EL (cell line): ENCODE results near the gene CCL13.

ENCODE experiments used
- DNase-seq: peaks from one replicate; pipeline ENCODE4 v3.0.0-alpha.2; 2016

CCL13 gene

DNA sequence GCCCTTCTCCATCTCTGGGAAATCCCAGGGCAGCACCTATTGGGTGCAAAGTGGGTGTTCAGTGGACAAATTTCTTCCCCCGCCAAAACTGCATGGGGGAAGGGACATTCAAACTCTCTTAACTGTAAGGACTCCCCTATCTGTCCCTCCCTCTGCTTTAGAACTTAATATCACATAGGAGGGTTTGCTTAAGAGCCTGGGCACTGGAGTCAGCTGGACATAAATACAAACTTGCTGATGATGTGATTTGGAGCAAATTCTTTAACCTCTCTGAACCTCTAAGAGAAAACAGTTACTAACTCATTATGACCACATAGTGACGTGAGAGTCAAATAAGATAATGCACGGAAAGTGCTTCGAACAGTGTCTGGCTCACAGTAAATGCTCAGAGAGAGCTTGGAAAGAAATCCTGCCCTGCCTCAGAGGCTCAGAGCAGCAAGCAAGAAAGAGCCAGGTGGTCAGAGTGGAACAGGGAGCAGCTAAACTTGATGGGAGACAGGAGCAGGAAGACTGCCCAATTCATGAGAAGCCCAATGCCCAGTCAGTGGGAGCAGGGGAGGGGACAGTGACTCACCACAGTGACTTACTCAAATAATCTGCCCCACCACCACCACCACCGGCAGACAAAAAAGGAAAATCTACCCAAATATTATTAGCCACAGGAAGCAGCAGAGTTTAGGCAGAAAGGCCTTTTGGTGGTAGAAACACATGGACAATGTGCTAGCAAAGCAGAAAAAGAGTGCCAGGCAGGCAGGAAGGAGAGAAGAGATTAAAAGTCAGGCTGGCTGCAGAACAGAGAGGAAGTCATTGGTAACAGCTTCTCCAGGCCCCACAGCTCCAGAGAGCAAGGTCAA is 30.6 kb downstream of the CCL13 start:
- DNase-seq = peak; percentile 45

DNA sequence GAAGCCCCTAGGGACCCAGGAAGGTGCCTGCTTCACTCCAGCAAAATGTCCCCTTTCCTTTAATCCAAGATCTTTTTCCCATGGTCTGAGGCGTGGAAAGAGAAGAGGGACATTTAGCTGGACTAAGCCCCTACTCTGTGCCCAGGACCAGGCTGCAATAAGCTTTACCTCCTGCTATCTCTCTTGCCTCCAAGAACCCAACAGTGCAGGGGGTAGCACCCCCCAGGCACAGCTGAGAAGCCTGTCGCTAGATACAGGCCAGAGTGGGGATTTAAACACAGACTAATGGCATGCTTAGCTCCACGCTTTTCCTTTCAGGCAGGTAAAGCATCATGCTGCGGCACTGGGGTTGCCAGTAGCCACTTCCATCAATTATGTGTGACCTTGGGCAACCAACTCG is 31.3 kb downstream of the CCL13 start:
- DNase-seq = no peak

DNA sequence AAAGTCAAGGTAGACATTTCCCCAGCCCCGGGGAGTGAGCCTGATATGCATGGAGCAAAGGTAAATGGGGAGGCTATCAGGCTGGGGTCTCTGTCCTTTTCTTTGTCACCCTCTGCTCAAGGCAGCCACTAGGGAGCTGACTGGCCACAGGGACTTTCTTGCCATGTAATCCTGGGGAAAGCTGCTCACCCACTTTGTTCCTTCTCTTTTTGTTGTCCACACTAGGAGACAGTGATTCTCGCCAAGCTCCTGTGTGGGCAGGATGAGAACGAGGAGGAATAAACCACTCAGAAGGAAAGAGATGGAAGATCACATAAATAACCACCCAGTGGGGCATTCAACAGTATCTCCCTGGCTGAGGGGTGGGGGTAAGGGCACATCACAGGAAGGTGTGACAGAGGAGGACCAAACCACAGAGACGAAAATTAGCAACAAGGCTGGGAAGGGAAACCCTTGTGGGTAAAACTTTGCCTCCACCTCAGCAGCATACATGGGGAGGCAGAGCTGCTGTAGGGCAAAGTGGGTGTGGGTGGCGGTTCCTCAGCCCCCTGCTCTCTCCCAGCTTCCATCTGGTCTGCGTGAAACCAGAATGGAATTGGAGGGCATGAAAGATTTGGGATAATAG is 33.0 kb downstream of the CCL13 start:
- no peak for DNase-seq

DNA sequence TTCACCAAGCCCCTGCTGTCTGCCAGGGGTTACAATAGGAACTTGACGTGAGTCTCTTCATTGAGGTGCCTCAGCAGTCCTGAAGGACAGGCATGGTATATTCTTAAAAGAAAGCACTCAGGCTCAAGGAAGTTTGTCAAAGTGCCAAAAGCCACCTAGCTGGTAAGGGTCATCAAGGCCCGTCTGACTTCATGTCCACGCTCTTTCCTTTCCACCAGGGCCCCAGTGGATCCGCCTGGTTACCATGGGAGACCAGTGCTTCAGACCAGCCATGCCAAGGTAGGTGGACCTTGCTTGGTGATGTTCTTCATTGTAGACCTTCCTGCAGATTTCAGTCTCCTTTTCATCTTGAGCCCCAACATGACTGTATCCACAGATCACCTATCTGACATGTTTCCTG is 34.4 kb downstream of the CCL13 start:
- no peak for DNase-seq

DNA sequence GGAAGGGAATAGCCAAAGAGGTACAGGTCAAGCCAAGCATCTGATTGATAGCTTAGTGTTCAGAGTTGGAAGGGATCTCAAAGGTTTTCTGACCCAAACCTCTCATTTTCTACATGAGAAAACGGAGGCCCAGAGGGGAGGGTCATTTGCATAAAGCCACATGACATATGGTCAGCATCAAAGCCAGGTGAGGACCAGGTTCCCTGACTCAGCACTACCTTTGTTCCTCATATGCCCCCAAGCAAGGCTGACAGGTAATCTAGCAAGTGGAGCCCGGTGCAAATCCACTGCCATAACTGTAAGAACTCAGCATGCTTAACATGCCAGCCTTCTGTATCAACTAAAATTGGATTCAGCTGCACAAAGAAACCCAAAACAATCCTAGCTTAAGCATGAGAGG is 35.0 kb downstream of the CCL13 start:
- no peak for DNase-seq

DNA sequence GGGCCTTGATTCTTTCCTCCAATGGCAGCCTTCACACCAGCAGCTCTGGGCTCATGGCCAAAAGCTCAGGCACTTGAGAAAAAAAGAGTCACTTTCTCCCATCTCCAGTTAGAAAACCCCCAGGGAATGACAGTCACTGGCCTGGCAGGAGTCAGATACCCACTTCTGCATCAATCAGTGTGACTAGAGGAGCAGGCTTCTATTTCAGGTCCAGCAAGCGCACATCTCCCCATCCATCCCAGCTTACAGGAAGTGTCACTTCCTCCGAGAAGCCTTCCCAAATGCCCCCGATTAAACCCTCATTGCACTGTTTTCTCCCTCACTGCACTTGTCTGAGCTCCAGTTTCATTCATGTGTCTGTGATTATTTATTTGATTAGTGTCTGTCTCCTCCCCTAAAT is 37.1 kb downstream of the CCL13 start:
- DNase-seq = no peak

DNA sequence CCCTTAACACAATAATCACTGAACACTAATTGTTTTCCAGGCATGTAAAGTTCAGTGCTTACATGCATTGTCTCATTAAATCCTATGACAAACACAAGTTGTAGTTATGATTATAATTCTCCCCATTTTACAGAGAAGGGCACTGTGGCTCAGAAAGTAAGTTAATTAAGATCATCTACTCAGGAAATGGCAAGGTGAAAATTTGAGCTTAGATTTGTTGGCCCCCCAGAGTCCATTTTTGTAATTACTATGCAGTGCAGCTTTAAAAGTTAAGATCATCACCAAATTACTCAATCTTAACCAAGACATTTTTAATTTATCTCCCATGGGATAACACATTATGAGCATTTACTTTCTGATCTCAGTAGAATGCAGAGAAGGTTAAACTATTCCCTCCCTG is 41.0 kb downstream of the CCL13 start:
- DNase-seq = no peak

DNA sequence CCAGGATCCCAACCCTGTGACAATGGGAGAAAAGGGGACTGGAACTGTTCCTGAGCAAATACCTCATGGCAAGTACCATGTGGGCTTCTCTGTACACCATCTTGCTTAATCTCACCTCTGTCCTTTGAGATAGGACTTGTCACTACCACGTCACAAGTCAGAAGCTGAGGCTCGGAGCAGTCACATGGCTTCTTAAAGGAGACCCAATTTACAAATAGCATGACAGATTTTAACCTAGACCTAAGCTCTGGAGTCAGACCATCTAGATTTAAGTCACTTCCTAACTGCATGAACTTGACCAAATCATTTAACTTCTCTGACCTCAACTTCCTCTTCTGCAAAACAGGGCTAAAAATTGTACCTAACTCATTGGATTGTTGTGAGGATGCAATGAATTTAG is 42.7 kb downstream of the CCL13 start:
- no peak for DNase-seq

DNA sequence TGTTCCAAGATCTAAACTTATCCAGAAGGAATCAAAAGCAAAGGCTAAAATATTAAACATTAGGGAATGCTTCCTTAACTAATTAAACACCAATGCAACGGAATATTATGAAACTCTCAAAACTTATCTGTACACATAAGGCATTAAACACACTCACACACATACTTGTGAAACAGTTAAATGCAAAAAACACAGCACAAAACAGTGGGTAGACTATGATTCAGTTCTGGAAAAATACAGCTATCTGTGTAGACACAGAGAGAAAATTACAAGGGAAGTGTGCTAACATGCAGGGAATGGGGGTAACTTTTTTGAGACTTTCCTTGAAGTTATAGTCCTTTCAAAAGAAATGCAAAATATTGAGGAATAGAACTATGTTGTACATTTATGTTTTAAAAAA is 43.4 kb downstream of the CCL13 start:
- no peak for DNase-seq

DNA sequence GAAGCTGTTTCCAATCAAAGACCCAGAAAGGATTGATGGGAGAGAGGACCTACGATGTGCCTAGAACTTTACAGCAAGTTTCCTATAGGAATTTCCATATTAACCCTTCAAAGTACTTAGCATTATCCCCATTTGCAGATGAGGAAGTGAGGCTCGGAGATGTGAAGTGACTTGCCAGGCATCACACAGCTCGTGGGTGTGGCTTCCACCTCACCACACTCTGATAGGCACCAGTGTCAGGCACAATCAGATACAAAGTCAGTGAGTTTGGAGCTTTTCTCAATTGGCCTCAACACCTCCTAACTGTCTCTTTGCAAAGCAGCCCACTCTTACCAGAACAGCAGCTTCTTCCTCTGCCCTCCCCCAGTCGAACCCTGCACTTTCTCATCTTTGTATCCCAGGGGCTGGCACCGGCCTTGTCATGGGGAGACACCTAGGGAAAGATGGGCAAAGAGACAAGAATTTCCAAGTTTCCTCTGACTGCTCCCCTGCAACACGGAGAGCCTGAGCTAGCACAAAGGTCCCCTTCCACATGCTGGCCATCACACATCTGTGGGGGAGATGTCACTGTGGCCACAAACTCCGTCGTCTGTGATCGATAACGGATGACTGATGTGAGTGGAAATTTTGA is 44.1 kb downstream of the CCL13 start:
- DNase-seq = no peak

DNA sequence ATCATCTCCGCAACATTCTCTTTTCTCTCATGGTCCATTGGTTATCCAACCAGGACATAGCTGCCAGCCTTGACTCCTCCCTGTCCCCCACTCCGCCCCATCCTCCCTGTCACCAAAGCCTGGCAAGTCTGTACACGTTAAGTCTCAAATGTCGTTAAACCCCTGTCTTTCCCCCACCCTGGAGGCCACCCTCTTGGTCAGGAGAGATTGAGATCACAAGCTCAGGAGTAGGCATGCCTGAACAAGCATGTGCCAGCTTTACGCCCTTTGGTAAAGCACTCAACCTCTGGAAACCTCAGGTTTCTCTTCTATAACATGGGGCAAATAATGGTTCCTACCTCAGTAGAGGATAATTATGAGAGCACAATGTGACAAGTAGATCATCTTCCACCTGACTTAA is 44.9 kb downstream of the CCL13 start:
- no peak for DNase-seq

DNA sequence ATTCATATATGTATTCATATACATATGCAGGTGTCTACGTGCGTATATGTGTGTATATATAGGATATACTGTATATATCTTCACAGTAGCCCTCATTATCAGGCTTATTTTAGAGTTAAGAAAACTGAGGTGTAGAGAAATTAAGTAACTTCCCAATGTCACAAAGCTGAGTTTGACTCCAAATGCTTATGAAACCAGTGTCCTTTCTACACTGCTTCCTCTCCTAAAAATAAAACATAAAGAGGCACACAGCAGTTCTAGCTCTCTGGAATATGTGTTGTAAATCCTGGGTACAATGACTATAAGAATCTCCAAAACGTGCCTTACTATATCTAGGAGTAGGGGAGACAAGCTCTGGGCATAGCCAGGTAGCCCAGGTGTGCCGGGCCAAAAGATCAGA is 46.7 kb downstream of the CCL13 start:
- no peak for DNase-seq

DNA sequence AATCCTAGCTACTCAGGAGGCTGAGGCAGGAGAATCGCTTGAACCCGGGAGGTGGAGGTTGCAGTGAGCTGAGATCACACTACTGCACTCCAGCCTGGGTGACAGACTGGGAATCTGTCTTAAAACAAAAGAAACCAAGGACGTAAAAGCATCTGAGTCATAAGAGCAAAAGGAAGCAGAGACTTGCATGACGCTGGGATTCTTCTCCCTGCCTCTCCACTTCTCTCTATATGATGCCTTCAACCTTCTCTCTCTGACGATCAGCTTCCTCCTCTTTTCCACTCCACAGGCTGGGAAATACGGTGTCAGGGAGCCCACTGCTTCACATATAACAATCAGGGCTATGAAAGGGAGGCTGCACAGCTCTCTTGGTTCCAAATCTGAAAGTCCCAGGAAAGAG is 49.9 kb downstream of the CCL13 start:
- DNase-seq = no peak
